ENCODE results near the gene GTPBP4.

DNA sequence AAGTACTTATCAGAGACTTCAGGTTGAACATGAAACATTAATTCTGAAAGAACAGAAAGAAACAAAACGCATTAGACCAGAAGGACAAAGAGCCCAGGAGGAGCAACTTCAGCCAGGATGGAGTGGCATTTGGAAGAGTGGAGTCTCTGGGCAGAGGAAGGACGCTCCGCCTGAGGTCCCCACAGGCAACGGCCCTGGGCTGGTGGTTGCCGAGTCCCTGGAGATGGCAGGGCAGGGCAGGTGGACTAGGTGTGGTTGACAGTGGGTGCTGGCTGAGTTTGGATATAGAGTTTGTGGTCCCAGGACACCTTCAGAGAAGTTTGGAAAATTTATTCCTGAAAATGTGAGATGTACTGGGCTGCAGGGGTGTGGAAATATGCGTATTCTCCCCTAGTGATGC is 29.4 kb upstream of the GTPBP4 start:
- TF ChIP-seq SKIL (CRISPR knock-in tag; IDR thresholded peaks at IDR 0.05; ENCODE audit: borderline replicate concordance) (no peak), KDM5A (IDR thresholded peaks at IDR 0.05; ENCODE audit: borderline replicate concordance, low read length) (no peak), ZNF232 (CRISPR knock-in tag; IDR thresholded peaks at IDR 0.05; ENCODE audit: borderline replicate concordance) (no peak), PCBP1 (IDR thresholded peaks at IDR 0.05; ENCODE audit: borderline replicate concordance, low read depth, low read length) (no peak), GZF1 (CRISPR knock-in tag; IDR thresholded peaks at IDR 0.05) (no peak), MXI1 (IDR thresholded peaks at IDR 0.05; ENCODE audit: borderline replicate concordance, low read depth, low read length) (no peak)

All from HepG2 (cell line).